ENCODE results near the gene KRT1. TPM values are rescaled to one million over a fixed set of nuclear protein-coding genes. Genes with fewer than 3 reads are reported as not detected.

Gene KRT1
- polyA plus RNA-seq, 1 donor from 2014 or later: not detected

GRCh38 chr12:52726451-52726850, 46.2 kb upstream of the KRT1 start:
- H2AFZ ChIP-seq (ENCODE audit: low read depth, low read length): no peak overlapping the region
- TF ChIP-seq, protein P1, sequence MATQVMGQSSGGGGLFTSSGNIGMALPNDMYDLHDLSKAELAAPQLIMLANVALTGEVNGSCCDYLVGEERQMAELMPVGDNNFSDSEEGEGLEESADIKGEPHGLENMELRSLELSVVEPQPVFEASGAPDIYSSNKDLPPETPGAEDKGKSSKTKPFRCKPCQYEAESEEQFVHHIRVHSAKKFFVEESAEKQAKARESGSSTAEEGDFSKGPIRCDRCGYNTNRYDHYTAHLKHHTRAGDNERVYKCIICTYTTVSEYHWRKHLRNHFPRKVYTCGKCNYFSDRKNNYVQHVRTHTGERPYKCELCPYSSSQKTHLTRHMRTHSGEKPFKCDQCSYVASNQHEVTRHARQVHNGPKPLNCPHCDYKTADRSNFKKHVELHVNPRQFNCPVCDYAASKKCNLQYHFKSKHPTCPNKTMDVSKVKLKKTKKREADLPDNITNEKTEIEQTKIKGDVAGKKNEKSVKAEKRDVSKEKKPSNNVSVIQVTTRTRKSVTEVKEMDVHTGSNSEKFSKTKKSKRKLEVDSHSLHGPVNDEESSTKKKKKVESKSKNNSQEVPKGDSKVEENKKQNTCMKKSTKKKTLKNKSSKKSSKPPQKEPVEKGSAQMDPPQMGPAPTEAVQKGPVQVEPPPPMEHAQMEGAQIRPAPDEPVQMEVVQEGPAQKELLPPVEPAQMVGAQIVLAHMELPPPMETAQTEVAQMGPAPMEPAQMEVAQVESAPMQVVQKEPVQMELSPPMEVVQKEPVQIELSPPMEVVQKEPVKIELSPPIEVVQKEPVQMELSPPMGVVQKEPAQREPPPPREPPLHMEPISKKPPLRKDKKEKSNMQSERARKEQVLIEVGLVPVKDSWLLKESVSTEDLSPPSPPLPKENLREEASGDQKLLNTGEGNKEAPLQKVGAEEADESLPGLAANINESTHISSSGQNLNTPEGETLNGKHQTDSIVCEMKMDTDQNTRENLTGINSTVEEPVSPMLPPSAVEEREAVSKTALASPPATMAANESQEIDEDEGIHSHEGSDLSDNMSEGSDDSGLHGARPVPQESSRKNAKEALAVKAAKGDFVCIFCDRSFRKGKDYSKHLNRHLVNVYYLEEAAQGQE (IDR thresholded peaks at IDR 0.05; ENCODE audit: borderline replicate concordance): no peak
- TF ChIP-seq, protein P2, sequence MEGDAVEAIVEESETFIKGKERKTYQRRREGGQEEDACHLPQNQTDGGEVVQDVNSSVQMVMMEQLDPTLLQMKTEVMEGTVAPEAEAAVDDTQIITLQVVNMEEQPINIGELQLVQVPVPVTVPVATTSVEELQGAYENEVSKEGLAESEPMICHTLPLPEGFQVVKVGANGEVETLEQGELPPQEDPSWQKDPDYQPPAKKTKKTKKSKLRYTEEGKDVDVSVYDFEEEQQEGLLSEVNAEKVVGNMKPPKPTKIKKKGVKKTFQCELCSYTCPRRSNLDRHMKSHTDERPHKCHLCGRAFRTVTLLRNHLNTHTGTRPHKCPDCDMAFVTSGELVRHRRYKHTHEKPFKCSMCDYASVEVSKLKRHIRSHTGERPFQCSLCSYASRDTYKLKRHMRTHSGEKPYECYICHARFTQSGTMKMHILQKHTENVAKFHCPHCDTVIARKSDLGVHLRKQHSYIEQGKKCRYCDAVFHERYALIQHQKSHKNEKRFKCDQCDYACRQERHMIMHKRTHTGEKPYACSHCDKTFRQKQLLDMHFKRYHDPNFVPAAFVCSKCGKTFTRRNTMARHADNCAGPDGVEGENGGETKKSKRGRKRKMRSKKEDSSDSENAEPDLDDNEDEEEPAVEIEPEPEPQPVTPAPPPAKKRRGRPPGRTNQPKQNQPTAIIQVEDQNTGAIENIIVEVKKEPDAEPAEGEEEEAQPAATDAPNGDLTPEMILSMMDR (IDR thresholded peaks at IDR 0.05; ENCODE audit: poor library complexity, severe bottlenecking): no peak
- TF ChIP-seq TAF1 (IDR thresholded peaks at IDR 0.05; ENCODE audit: low read depth) (no peak), EP300 (conservative IDR thresholded peaks at IDR 0.05; ENCODE audit: poor library complexity, severe bottlenecking) (no peak), POLR2AphosphoS5 (IDR thresholded peaks at IDR 0.05) (no peak), EZH2 (IDR thresholded peaks at IDR 0.05; ENCODE audit: borderline replicate concordance, insufficient read depth, low read length, poor library complexity, severe bottlenecking) (no peak), MXI1 (conservative IDR thresholded peaks at IDR 0.05; ENCODE audit: poor library complexity, severe bottlenecking) (no peak), RAD21 (conservative IDR thresholded peaks at IDR 0.05) (no peak), SMC3 (conservative IDR thresholded peaks at IDR 0.05; ENCODE audit: poor library complexity) (no peak)
- H3K27me3 ChIP-seq (ENCODE audit: insufficient read depth, low read depth, low read length): no peaks in the 10 kb centered on the region
- no peaks in the 10 kb centered on the region for H4K20me1 ChIP-seq (ENCODE audit: insufficient read depth)
- no peak overlapping the region for H3K27ac ChIP-seq (ENCODE audit: low read length)
- H3K9ac ChIP-seq (ENCODE audit: low read length): no peak overlapping the region
- no peaks in the 10 kb centered on the region for H3K79me2 ChIP-seq (replicated peaks; ENCODE audit: insufficient read depth, low read length)
- H3K36me3 ChIP-seq (ENCODE audit: insufficient read depth, low read length): no peaks in the 10 kb centered on the region
- H3F3A ChIP-seq (ENCODE audit: insufficient read depth, low read length, poor library complexity, severe bottlenecking): no peaks in the 10 kb centered on the region
- H3K4me2 ChIP-seq (ENCODE audit: low read length): no peak overlapping the region
- no peaks in the 10 kb centered on the region for H3K9me3 ChIP-seq (ENCODE audit: low read length)
- no peaks in the 10 kb centered on the region for H3K9me2 ChIP-seq (ENCODE audit: insufficient read depth, low read length)
- no peak overlapping the region for H3K4me3 ChIP-seq (ENCODE audit: low read length)

- TF ChIP-seq EZH2 (IDR thresholded peaks at IDR 0.05; ENCODE audit: borderline replicate concordance, insufficient read depth, low read length, poor library complexity, severe bottlenecking): no peak
- TF ChIP-seq, protein P1 (IDR thresholded peaks at IDR 0.05; ENCODE audit: borderline replicate concordance): no peak
- TF ChIP-seq MXI1 (conservative IDR thresholded peaks at IDR 0.05; ENCODE audit: poor library complexity, severe bottlenecking): no peak
- Histone ChIP-seq H3K27me3 (ENCODE audit: insufficient read depth, low read depth, low read length) (no peaks in the 10 kb centered on the region), H2AFZ (ENCODE audit: low read depth, low read length) (no peak overlapping the region), H3F3A (ENCODE audit: insufficient read depth, low read length, poor library complexity, severe bottlenecking) (no peaks in the 10 kb centered on the region), H3K27ac (ENCODE audit: low read length) (no peak overlapping the region), H3K79me2 (replicated peaks; ENCODE audit: insufficient read depth, low read length) (no peaks in the 10 kb centered on the region), H3K36me3 (ENCODE audit: insufficient read depth, low read length) (no peaks in the 10 kb centered on the region), H3K9ac (ENCODE audit: low read length) (no peak overlapping the region), H3K9me3 (ENCODE audit: low read length) (no peaks in the 10 kb centered on the region), H3K4me3 (ENCODE audit: low read length) (no peak overlapping the region), H3K4me2 (ENCODE audit: low read length) (no peak overlapping the region), H4K20me1 (ENCODE audit: insufficient read depth) (no peaks in the 10 kb centered on the region), H3K9me2 (ENCODE audit: insufficient read depth, low read length) (no peaks in the 10 kb centered on the region)
Measured at GRCh38 chr12:52724384-52724783, 44.2 kb upstream of the KRT1 start.

Measured in neural cell (in vitro differentiated cells).